Measurements from ENCODE around the gene EPHA10.

Gene EPHA10

DNA sequence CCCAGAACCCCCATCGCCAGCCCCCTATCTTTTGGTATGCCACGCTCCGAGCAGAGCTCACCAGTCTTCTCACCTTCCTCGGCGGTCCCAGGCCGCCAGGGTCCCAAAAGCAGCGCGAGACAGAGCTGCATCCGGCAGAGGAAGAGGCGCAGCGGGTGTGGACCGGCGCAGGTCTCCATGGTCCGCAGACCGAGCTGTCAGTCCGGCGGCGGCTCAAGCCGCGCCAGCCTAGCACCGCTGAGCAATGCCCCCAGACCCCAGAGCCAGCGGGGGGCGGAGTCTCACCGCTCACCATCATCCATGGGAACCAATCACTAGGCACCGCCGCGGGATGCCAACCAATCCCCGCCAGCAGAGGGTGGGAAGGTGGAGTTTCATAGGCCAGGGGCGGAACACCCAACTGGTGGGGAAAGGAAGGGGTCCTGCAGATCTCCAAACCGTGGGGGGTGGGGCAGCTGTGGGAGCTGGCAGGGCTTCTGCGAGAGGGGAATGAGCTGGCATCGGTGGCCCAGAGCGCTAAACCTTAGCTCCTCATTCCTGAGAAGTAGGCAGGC is at the start of gene EPHA10:
TSS of gene EPHA10 (minus strand) at position 233 of the 554 bp plus-strand sequence. CDS start at position 179, 54 bp downstream.
- no peak for DNase-seq (ENCODE audit: low read depth in 2 of 3, low spot score in 2 of 3)

DNA sequence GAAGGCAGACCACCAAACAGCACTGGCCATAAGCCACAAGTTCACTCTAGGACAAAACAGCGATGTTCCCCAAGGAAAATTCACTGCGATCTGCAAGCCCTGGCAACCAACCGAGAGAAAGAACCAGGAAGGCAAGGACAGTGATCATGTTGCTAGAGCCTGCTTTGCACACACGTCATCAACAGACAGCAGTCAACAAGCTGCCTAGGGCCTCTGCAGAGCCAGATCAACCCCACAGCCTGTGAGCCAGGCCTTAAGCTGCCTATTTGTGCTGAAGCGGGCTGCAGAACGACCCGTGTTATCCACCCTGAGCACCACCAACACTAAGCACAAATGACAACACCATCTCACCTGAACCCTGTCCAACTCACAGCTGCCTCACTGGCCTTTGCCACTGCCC is 49.3 kb upstream of the EPHA10 start:
- no peak for DNase-seq (ENCODE audit: low read depth in 2 of 3, low spot score in 2 of 3)

DNA sequence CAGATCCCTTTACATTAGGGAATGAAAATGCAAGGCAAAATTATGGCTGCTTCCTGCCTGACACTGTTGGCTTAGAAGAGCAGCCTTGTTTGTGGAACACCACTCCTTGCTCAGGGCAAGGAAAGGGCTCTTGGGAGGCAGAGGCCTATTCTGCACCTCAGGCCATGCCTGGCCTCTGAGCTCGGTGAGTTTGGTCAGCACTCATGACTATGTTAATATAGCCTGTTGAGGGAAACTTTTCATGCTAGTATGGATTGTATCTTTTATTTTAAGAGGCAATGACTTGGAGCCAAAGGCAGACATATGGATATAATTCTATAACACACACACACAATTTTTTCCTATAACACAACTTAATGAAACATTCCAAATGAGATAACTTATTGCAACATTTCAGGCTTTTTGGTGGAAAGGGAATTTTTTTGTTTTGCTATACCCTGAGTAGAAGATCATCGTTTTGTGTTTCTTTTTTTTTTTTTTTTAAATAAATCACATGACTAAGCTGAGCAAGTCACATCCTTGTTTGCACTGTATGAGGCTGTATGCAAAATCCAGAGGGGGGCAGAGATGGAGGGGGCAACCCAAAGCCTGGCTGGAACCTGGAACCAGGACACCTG is 48.7 kb upstream of the EPHA10 start:
- DNase-seq (ENCODE audit: low read depth in 2 of 3, low spot score in 2 of 3): no peak

DNA sequence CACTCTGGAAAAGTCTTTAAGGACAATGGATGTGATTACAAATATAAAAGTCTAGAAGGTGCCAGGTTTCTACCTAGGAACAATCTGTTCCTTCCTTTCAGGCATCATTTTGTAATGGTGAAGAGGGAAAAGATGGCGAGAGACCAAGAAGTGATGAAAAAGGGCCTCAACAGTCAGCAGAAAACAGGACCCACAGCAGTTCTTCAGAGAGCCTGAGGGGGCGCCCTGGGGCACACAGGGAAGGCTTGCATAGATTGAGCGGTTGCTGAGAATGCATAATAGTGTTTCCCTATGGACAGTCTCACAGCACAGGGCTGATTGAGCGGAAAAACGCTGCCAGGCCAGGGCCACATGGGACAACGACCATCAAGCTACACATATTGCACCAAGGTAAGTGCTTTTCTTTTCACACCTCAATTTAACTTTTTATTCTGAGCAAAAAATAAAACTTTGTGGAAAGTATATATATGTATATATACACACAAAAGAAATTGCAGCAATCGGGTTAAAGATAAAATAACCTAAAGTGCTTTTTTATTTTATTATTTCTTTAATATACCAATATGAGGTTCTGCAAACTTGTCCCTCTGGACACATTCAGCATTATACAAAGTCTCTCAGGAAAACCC is 46.2 kb upstream of the EPHA10 start:
- DNase-seq (ENCODE audit: low read depth in 2 of 3, low spot score in 2 of 3): peak in 2 of 3 experiments; percentile 23 to 36

DNA sequence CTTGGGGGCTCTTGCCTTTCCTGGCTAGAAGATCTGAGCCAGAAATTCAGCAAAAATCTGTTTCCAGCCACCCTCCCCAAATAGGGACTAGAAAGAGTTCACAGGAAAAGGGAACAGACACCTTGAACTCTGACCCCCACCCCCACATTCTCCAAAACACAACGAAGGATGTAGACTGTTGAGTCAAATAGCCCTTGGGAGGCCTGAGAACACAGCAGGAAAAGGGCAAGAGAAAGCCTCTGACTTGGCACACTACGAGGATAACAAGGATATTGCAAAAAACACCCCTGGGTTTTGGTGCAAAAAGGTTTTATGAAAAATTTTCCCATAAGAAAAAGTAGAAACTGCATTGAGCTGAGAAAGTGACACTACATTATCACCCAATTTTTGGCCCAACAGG is 45.0 kb upstream of the EPHA10 start:
- no peak for DNase-seq (ENCODE audit: low read depth in 2 of 3, low spot score in 2 of 3)

DNA sequence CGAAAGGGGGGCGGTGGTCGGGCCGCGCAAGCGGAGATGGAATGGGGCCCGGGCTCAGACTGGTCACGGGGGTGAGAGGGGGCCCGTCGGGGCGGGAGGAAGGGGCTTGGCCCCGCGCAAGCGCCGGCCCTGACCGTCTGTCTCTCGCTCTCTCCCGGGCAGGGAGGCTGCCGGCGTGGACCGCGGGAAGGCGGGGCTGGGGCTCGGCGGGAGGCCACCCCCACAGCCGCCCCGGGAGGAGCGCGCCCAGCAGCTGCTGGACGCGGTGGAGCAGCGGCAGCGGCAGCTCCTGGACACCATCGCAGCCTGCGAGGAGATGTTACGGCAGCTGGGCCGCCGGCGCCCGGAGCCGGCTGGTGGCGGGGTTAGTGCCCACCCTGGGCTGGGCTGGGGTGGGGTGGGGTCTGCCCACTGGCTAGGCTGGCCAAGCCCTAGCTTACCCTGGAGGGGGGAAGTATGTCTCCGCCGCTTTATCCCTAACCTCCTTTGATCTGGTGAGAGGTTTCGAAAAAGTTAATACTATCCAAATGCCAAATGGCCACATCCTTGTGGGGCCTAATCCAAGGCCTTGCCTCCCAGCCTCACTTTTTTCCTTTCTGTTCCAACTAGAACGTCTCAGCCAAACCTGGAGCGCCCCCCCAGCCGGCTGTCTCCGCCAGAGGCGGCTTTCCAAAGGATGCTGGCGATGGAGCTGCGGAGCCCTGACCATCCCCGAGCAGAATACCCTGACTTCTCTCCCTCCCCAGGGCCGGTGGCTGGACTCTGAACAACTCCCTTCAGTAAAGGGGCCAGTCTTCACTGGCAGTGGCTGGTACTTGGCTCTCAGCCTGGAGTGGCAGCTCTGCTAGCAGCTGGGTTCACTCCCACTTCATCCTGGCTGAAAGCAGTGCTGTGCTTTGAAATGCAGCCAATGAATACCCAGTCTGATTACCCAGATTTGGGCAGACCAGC is 43.7 kb upstream of the EPHA10 start:
- no peak for DNase-seq (ENCODE audit: low read depth in 2 of 3, low spot score in 2 of 3)

DNA sequence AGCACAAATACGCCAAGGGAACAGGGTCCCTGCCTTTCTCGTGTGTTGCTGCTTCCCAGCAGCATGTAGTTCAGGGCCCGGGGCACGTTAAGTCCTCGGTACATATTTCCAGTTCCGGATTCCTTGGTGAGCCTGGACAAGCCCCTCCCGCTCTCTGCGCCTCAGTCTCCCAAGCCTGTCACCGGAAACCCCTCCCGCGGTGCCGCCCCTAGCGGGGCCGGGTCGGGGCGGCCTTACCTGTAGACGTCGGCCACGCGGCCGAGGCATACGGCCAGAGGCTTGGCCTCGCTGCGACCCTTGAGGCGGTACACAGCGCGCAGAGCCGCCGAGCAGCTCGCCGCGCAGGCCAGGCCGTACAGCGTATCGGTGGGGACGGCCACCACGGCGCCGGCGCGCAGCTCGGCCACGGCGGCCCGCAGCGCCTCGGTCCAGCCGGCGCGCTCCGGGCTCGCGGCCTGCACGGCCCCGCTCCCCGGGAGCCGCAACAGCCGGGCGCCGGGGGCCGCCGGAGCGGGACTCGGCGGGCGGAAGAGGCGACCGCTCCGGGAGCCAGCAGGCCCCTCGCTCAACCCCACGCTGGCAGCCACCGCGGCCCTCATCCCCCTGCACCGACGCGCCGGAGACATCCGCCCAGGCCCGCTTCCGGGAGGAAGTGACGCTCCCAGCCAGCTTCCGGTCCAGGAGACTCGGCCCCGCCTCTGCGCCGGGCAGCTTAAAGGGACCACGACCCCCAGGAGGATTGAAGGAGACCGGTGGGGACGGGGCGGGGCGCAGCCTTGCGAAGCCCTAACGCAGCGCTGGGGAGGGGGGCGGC is 42.8 kb upstream of the EPHA10 start, which contains the start of the genes C1orf122 and YRDC:
TSS of gene C1orf122 (plus strand) at position 236 of the 814 bp plus-strand sequence. CDS start 615 bp downstream, outside the sequence.
TSS of gene YRDC (minus strand) at position 654 of the 814 bp plus-strand sequence. CDS start at position 626, 28 bp downstream.
- peak; percentile 83 to 88 (median 86) for DNase-seq (ENCODE audit: low read depth in 2 of 3, low spot score in 2 of 3)

DNA sequence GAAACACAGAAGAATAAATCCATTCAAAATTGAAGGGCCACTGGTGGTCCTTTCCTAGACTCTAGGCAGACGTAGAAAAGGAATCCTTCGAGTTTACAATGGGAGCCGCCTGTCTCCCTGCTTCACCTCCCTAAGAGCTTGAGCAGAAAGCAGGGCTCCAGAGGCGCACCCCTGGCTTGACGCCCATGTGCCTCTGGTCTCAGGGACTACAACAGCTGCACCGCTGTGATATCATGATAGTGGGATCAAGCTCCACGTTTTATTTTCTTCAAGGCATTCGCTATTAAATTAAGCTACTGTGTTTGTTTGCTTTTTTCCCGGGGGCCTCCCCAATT is 42.3 kb upstream of the EPHA10 start:
- no peak for DNase-seq (ENCODE audit: low read depth in 2 of 3, low spot score in 2 of 3)

DNA sequence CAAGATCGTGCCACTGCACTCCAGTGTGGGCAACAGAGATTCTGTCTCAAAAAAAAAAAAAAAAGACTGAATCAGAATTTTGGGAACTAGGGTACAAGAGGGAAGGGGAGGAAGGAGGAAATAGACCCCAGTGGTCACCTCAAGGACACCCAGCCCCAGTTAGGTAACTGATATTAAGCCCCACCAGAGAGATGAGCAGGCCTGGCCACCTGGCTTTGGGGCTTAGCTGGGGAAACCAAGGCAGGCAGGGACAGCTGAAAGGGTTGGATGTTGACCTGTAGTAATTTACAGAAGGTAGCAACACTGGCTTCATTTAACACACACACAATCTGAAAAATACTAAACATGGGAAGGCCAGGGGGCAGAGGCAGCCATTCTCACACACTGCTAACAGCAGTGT is 37.5 kb upstream of the EPHA10 start:
- no peak for DNase-seq (ENCODE audit: low read depth in 2 of 3, low spot score in 2 of 3)

DNA sequence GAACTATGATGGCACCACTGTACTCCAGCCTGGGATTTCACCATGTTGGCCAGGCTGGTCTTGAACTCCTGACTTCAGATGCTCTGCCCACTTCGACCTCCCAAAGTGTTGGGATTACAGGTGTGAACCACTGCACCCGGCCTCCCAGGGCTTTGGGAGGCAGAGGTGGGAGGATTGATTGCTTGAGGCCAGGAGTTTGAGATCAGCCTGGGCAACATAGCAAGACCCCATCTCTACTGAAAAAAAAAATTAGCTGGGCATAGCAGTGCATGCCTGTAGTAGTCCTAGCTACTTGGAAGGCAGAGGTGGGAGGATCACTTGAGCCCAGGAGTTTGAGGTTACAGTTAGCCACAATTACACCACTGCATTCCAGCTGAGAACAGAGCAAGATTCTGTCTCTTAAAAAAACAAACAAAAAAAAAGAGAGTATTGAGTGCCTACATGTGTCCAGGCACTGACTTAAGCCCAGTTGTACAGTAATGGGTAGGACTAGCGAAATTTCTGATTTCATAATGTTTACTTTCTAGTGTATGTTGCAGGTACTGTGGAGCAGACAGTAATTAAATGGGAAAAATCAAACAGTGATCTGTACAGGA is 32.9 kb upstream of the EPHA10 start:
- DNase-seq (ENCODE audit: low read depth in 2 of 3, low spot score in 2 of 3): no peak

DNA sequence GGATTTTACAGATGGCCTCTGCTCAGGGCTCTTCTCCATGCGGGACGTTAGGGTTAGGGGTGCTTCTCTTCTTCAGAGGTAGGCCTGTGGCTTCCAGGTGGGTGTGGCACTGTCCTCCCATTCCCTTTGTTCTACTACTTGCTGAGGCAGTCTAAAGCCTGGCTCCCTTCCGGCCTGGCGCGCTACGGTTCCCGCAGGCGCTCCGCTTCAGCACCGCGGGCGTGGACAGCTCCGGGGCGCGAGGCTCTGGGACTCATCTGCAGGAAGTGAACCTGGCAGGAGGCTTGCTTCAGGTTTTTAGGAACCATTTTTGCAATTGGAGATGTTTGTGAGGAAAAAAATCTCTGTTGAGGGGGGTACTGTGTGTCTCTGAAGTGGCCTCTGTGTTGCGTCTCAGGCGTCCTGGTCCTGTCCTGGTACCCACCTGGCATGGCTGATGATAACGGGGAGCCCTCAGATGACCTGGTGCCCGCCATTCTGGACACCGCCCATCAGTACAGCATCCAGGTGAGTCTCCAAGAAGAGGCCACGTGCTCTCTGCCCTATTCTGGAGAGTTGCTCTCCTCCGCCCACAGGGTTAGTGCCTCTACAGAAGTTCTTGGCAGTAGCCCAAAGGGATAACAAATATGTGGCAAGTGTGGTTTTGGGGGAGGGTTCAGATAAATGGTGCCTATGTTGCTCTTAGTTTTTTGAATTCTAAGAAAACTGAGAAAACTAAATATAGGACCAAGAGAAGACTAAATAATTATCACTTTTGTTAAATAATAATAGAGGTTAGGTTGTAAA is 30.6 kb upstream of the EPHA10 start:
- no peak for DNase-seq (ENCODE audit: low read depth in 2 of 3, low spot score in 2 of 3)

DNA sequence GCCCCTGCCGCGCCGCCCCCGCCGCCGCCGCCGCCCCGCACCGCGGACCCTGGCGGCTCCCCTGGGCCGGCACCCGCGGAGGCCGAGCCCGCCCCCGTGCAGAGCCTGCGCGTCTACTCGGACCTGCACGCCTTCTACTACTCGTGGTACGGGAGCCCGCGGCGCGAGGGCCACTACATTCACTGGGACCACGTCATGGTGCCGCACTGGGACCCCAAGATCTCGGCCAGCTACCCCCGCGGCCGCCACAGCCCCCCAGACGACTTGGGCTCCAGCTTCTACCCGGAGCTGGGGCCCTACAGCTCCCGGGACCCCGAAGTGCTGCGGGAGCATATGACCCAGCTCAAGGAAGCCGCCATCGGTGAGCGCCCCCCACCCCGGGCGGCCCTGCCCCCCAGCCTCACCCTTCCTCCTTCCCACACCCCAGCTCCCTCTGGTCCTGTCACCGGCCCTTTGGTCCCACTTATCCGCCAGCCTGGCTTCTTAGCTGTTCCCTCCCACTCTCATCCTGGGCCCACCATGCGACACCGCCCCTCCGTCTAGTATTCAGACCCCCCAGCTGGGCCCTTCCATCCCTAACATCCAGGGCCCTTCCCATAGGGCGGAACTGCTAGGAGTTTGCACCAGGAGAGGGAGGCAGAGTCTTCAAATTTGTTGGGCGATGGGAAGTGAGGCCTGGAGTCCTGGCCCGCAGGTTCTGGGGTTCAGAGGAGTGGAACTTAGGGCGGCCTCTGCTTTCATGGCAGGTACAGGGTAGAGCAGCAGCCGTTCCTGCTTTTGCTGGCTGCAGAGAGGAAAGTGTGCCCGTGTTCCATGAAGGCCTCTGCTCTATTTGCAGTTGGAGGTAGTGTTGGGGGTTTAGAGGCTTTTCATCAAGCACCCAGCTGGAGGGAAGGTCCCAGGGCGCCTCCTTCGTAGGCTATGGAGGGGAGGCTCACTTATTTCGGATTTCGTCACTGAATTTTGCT is 29.7 kb upstream of the EPHA10 start:
- DNase-seq (ENCODE audit: low read depth in 2 of 3, low spot score in 2 of 3): no peak

DNA sequence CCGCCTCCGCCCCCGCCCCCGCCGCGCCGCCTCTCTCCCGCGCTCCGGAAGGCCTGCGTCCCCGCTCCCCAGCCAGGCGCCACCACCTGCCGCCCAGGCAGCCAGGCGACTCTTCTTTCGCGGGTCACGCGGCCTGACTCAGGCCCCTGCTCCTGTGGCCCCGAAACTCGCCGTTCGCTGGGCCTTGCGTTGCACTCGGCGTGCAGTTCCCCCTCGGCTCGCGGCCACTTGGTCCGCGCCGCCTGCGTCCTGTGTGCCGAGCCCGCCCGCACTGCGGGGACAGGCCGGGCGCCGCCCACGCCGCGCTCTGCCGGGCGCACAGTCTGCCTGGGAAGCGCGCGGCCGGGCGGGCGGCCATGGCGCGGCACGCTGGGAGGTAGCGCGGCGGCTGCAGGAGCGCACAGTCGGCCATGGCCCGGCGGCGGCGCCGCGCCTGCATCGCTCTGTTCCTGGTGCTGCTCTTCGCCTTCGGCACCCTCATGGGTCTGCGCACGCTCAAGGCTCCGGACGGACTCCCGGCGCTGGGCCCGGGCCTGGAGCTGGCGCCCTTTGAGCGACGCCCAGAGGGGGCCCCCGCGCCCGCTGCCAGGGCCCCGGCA is 29.0 kb upstream of the EPHA10 start, which contains the start of gene MANEAL:
TSS of gene MANEAL (plus strand) at position 75 of the 599 bp plus-strand sequence. CDS start at position 411, 336 bp downstream.
- no peak for DNase-seq (ENCODE audit: low read depth in 2 of 3, low spot score in 2 of 3)

DNA sequence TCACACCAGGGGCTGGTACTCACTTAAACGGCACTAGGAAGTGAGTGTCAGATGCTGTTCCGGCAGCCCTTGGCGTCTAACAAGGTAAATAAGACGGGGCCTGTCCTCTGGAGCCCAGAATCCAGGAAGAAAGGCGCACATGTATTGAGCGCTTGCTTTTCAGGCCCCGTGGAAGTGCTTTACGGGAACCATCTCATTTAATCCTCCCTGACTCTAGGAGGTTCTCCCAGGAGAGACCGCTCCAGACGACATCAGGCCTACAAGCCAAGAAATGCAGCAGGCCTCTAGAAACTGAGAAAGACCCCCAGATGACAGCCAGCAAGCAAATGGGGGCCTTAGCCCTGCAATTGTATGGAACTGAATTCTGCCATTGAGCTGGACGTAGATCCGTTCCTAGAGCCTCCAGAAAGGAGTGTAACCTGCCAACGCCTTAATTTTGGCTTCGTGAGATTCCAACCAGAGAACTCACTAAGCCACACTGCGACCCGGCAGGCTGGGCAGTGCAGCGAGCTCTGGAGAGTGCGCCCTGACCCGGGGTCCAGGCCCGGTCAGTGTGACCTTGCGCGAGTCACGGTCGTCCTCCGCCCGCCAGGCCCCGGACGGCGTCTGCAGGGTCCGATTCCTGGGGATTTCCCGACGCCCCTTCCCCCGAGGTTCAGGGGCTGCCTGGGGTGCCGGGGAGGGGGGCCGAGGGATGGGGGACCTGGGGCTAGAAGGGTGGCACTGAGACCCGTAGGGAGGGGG is 28.2 kb upstream of the EPHA10 start:
- DNase-seq (ENCODE audit: low read depth in 2 of 3, low spot score in 2 of 3): no peak

DNA sequence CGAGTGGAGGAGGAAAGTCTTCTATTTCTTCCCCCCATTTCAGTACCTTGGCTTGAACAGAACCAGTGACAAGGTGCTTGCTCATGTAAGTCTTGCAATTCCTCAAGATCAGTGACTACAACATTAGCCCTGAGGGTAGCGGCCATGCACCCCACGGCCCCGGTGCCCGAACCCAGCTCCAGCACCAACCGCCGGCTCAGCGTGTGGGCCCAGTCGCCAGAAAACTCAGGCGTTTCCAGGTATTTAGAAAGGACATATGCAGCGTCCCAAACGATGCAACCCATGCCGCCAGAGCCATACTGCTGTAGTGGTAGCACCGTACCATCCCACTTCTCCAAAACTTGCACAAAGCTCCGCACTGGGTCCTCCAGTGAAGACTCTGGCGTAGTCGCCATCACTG is 17.6 kb upstream of the EPHA10 start:
- no peak for DNase-seq (ENCODE audit: low read depth in 2 of 3, low spot score in 2 of 3)

DNA sequence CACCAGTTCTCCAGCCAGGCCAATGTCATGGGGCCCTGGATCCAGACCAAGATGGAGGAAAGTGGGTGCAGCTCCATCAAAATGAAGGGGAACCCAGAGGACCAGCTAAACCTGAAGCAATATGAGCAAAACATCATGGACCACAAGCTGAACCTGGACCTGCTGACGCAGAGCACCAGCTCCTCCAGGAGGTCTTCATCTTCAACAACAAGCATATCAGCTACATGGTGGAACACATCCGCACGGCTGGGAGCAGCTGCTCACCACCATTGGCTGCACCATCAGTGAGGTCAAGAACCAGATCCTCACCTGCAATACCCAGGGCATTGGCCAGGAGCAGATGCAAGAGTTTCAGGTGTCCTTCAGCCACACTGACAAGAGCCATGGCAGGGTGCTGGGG is 13.7 kb upstream of the EPHA10 start:
- no peak for DNase-seq (ENCODE audit: low read depth in 2 of 3, low spot score in 2 of 3)

DNA sequence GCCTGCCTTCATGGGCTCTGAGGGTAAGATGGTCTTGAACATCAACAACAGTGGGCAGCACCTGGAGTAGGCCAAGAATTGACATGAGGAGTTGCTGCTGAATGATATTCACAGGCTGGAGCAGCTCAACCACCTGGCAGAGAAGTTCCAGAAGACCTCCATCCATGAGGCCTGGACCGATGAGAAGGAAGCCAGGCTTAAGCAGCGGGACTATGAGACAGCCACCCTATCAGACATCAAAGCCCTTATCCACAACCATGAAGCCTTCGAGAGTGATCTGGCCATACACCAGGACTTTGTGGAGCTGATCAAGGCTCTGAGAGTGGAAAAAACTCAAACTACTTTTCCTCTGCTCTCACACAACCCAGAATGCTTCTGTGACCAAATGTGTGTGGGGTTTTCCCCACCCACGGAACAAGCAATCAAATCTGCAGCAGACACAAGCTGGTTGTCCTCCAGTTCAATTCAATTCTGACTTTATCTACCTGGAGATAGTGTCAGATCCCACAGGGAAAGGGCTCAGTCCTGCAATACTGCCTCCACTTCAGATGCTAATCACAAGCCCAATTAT is 12.1 kb upstream of the EPHA10 start:
- DNase-seq (ENCODE audit: low read depth in 2 of 3, low spot score in 2 of 3): no peak
